Panc1 (cell line): ENCODE measurements around the gene TDRD1. TPM values are rescaled to one million over a fixed set of nuclear protein-coding genes. Genes with fewer than 3 reads are reported as not detected.

Experiments
- ATAC-seq: fragments of 200-7000 bp; cut with Tn5 transposase; 2 replicates; pipeline ENCODE4 v1.9.1; 2020; ENCODE audit warnings: mild to moderate bottlenecking, moderate library complexity
- BruUV-seq: library from RNA; stranded (reverse); fragments of 400-500 nt; replicated peaks from 2 replicates; lab custom pipeline; 2021; lab: Mats Ljungman, UMichigan
- CTCF ChIA-PET: fragments of 300-600 bp; sonication (Branson Sonifier 250); formaldehyde crosslinking; loops from one replicate; lab custom pipeline; 2022; ENCODE audit warnings: antibody characterized with exemption; lab: Charles Lee
- POLR2A ChIA-PET: fragments of 300-600 bp; sonication (Branson Sonifier 250); formaldehyde crosslinking; loops from one replicate; lab custom pipeline; 2022; ENCODE audit warnings: antibody characterized with exemption; lab: Charles Lee
- DNase-seq: peaks from one replicate; pipeline ENCODE4 v3.0.0-alpha.2; 2010; ENCODE audit warnings: low read depth, low spot score
- H3K27ac ChIP-seq: 2 replicates; pipeline ENCODE4 v1.5.1; 2011; ENCODE audit warnings: mild to moderate bottlenecking, low read length, inconsistent platforms
- H3K27me3 ChIP-seq: fragments of 200-500 bp; sonication (Bioruptor generic); 2 replicates; pipeline ENCODE4 v1.6.0; 2014; ENCODE audit warnings: low read length, inconsistent platforms; ENCODE audit not compliant: control insufficient read depth, insufficient read depth
- H3K36me3 ChIP-seq: fragments of 200-500 bp; sonication (Bioruptor generic); 2 replicates; pipeline ENCODE4 v1.5.1; 2014; ENCODE audit warnings: inconsistent platforms, mild to moderate bottlenecking, low read length, moderate library complexity; ENCODE audit not compliant: control insufficient read depth, insufficient read depth
- H3K4me1 ChIP-seq: 2 replicates; pipeline ENCODE4 v1.5.1; 2011; ENCODE audit warnings: inconsistent platforms, mild to moderate bottlenecking, low read length, moderate library complexity; ENCODE audit not compliant: control insufficient read depth, insufficient read depth
- H3K4me3 ChIP-seq, 2 experiments: 2 replicates each; pipeline ENCODE4 v1.5.1; 2011 to 2012; ENCODE audit warnings: low read depth in 2 of 2, low read length in 2 of 2, mild to moderate bottlenecking in 2 of 2, inconsistent platforms in 1 of 2, moderate library complexity in 1 of 2
- H3K9me3 ChIP-seq: fragments of 200-500 bp; sonication (Bioruptor generic); 2 replicates; pipeline ENCODE4 v1.5.1; 2014; ENCODE audit warnings: low read depth, mild to moderate bottlenecking, inconsistent platforms, low read length, moderate library complexity; ENCODE audit not compliant: control insufficient read depth, insufficient read depth
- POLR2AphosphoS5 ChIP-seq: IDR thresholded peaks from 2 replicates; pipeline ENCODE4 v1.6.1; 2012; ENCODE audit warnings: mild to moderate bottlenecking, low read depth, low read length, moderate library complexity
- SIN3A ChIP-seq: IDR thresholded peaks from 2 replicates; pipeline ENCODE4 v1.6.1; 2012; ENCODE audit warnings: low read depth, mild to moderate bottlenecking, low read length, moderate library complexity, borderline replicate concordance; ENCODE audit not compliant: insufficient read depth
- TCF7L2 ChIP-seq: IDR thresholded peaks from 2 replicates; pipeline ENCODE4 v1.6.1; 2011; ENCODE audit warnings: mild to moderate bottlenecking, low read depth, low read length, inconsistent platforms
- in situ Hi-C: cut with HindIII; loops from 2 replicates; pipeline ENCODE4 v1.10.0; 2016; ENCODE audit warnings: low sequenced_read_pairs, low pct_unique_long_range_greater_than_20kb
- intact Hi-C: fragments of 100-400 bp; cut with micrococcal nuclease; formaldehyde crosslinking; loops from one replicate; pipeline ENCODE4 v1.10.0; 2022; ENCODE audit not compliant: unreplicated experiment
- total RNA-seq: library from RNA; stranded (reverse); gene quantifications from one replicate; pipeline ENCODE4 v1.2.1, GENCODE V29; 2021; ENCODE audit not compliant: unreplicated experiment
- TF ChIP-seq, protein P1 (sequence below): fragments of 450-650 bp; IDR thresholded peaks from 2 replicates; pipeline ENCODE4 v1.5.1; 2017; ENCODE audit warnings: mild to moderate bottlenecking
- TF ChIP-seq, protein P2 (sequence below), 2 experiments: IDR thresholded peaks; 2 replicates each; pipeline ENCODE4 v1.6.1; 2011 to 2012; ENCODE audit warnings: low read depth in 2 of 2, control low read depth in 1 of 2, low read length in 1 of 2, mild to moderate bottlenecking in 1 of 2, moderate library complexity in 1 of 2; ENCODE audit not compliant: insufficient read depth in 1 of 2

The TDRD1 gene
- total RNA-seq, 1 experiment from 2014 or later, result not detected

DNA sequence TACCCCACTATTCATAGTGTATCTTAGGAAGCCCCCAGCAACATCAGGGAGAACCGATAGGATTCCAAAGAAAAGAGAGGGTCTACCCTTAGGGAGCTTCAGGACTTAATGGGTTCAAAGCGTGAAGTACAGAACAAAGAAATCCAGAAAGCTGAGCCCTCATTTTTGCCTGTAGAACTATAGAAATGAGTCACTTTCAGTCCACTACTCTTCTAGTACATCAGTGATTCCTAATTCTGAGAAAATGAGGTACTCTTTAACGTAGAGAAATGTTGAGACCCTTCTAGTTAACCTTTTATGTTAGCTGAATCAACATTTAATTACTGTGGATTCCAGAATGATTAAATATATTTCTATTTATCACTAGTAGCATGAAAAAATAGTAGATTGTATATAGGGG lies 1.8 kb downstream of the TDRD1 start:
- intact Hi-C loops (no loop called here), in situ Hi-C loops (no loop called here)
- TF ChIP-seq, protein P1, sequence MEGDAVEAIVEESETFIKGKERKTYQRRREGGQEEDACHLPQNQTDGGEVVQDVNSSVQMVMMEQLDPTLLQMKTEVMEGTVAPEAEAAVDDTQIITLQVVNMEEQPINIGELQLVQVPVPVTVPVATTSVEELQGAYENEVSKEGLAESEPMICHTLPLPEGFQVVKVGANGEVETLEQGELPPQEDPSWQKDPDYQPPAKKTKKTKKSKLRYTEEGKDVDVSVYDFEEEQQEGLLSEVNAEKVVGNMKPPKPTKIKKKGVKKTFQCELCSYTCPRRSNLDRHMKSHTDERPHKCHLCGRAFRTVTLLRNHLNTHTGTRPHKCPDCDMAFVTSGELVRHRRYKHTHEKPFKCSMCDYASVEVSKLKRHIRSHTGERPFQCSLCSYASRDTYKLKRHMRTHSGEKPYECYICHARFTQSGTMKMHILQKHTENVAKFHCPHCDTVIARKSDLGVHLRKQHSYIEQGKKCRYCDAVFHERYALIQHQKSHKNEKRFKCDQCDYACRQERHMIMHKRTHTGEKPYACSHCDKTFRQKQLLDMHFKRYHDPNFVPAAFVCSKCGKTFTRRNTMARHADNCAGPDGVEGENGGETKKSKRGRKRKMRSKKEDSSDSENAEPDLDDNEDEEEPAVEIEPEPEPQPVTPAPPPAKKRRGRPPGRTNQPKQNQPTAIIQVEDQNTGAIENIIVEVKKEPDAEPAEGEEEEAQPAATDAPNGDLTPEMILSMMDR, result no peak
- no peak for TF ChIP-seq SIN3A
- TF ChIP-seq POLR2AphosphoS5, result no peak
- TF ChIP-seq, protein P2, sequence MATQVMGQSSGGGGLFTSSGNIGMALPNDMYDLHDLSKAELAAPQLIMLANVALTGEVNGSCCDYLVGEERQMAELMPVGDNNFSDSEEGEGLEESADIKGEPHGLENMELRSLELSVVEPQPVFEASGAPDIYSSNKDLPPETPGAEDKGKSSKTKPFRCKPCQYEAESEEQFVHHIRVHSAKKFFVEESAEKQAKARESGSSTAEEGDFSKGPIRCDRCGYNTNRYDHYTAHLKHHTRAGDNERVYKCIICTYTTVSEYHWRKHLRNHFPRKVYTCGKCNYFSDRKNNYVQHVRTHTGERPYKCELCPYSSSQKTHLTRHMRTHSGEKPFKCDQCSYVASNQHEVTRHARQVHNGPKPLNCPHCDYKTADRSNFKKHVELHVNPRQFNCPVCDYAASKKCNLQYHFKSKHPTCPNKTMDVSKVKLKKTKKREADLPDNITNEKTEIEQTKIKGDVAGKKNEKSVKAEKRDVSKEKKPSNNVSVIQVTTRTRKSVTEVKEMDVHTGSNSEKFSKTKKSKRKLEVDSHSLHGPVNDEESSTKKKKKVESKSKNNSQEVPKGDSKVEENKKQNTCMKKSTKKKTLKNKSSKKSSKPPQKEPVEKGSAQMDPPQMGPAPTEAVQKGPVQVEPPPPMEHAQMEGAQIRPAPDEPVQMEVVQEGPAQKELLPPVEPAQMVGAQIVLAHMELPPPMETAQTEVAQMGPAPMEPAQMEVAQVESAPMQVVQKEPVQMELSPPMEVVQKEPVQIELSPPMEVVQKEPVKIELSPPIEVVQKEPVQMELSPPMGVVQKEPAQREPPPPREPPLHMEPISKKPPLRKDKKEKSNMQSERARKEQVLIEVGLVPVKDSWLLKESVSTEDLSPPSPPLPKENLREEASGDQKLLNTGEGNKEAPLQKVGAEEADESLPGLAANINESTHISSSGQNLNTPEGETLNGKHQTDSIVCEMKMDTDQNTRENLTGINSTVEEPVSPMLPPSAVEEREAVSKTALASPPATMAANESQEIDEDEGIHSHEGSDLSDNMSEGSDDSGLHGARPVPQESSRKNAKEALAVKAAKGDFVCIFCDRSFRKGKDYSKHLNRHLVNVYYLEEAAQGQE (IDR thresholded peaks at IDR 0.05; ENCODE audit: insufficient read depth in 1 of 2, low read depth in 2 of 2, low read length in 1 of 2), result no peak
- TF ChIP-seq TCF7L2, result no peak
- CTCF ChIA-PET, result no interaction called here
- POLR2A ChIA-PET, result interaction anchor here (0.7 kb wide), 1 partner anchor 225 kb away, joined by 4 read pairs; no protein-coding TSS in a partner anchor
- no peaks in the 10 kb centered on the region for H3K9me3 ChIP-seq
- DNase-seq, result no peak
- ATAC-seq, result no peak
- peaks cover 6% of the 10 kb centered on the region; the same call in 1 of the 2 replicates for H3K4me1 ChIP-seq
- no peak overlapping the region for H3K4me3 ChIP-seq
- no peak overlapping the region for H3K27ac ChIP-seq
- no peaks in the 10 kb centered on the region for H3K27me3 ChIP-seq
- no TSS peak for BruUV-seq
- no peaks in the 10 kb centered on the region for H3K36me3 ChIP-seq

DNA sequence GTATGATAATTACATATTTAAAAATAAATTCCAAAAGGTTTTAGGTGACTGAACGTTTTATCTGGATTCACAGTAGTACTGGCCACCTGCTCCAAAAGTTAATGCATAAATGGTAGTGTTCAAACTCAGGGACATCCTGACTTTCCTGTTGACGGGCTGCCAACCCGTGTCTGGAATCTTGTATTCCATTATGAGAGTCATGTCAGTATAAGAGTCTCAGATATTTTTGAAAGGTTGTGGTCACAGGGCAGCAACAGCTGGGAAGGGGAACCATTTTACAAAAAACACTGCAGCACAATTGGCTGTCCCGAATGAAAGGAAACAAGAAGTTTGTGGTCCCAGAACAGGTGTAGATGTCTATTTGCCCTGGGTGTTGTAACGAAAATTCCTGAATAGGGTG lies 2.8 kb downstream of the TDRD1 start:
- TF ChIP-seq, protein P1, result no peak
- TF ChIP-seq SIN3A, result no peak
- TF ChIP-seq TCF7L2, result no peak
- no peaks in the 10 kb centered on the region for H3K36me3 ChIP-seq
- in situ Hi-C loops, result no loop called here
- no TSS peak for BruUV-seq
- ChIA-PET POLR2A (no interaction called here), CTCF (no interaction called here)
- H3K27me3 ChIP-seq, result no peaks in the 10 kb centered on the region
- H3K4me1 ChIP-seq, result peaks cover 6% of the 10 kb centered on the region; the same call in 1 of the 2 replicates
- no peak overlapping the region for H3K4me3 ChIP-seq
- no peaks in the 10 kb centered on the region for H3K9me3 ChIP-seq
- DNase-seq (no peak), ATAC-seq (no peak)
- intact Hi-C loops, result no loop called here
- no peak overlapping the region for H3K27ac ChIP-seq
